K562 (cell line): ENCODE data around the gene U2AF1L4. TPM values are rescaled to one million over a fixed set of nuclear protein-coding genes. Genes with fewer than 3 reads are reported as not detected.

Experiments used
- ATAC-seq: fragments of 200-7000 bp; cut with Tn5 transposase; 3 replicates; pipeline ENCODE4 v1.9.1; 2020; ENCODE audit warnings: moderate library complexity
- BruUV-seq: library from RNA; stranded (reverse); fragments of 400-500 nt; replicated peaks from 2 replicates; lab custom pipeline; 2021; lab: Mats Ljungman, UMichigan
- CTCF ChIA-PET: fragments of 300-600 bp; formaldehyde crosslinking; extraction: SDS; loops from one replicate; lab custom pipeline; 2021; ENCODE audit warnings: low intra/inter-chr PET ratio; lab: Yijun Ruan, JAX
- POLR2A ChIA-PET: fragments of 300-600, 350-650 bp; sonication (Branson Sonifier 250); formaldehyde crosslinking; extraction: SDS; loops from one replicate; lab custom pipeline; 2021; ENCODE audit warnings: antibody characterized with exemption, inconsistent platforms; lab: Yijun Ruan, JAX
- DNase-seq, 4 experiments: peaks; one replicate each; pipeline versions ENCODE4 v3.0.0 to v3.0.0-alpha.2; 2011 to 2018; ENCODE audit warnings: low spot score in 3 of 4, mixed read lengths in 3 of 4; ENCODE audit errors: extremely low read depth in 1 of 4
- FAIRE-seq: peaks from 2 replicates; lab custom pipeline; 2011; peaks lifted over from hg19 to GRCh38; lab: Jason Lieb, UNC
- H2AFZ ChIP-seq: 2 replicates; pipeline ENCODE4 v1.6.0; 2011; ENCODE audit warnings: low read depth, low read length, control low read depth, inconsistent platforms
- H3K27ac ChIP-seq: fragments of 200-600 bp; 3 replicates; pipeline ENCODE4 v1.8.0; 2011; ENCODE audit warnings: low read depth, mild to moderate bottlenecking, control low read depth, inconsistent platforms, low read length, moderate library complexity, mixed read lengths; ENCODE audit errors: extremely low read depth
- H3K27me3 ChIP-seq, 2 experiments: fragments of 300-600 bp in 1 of 2; 2 replicates in 1 of 2; 3 replicates in 1 of 2; pipeline versions ENCODE4 v1.6.0 to v1.8.0; 2011; ENCODE audit warnings: inconsistent platforms in 2 of 2, low read length in 2 of 2, mild to moderate bottlenecking in 1 of 2, mixed read lengths in 1 of 2, moderate library complexity in 1 of 2; ENCODE audit not compliant: control insufficient read depth in 2 of 2, insufficient read depth in 2 of 2
- H3K36me3 ChIP-seq: fragments of 300-600 bp; 3 replicates; pipeline ENCODE4 v1.8.0; 2011; ENCODE audit warnings: mild to moderate bottlenecking, low read length, inconsistent platforms; ENCODE audit not compliant: control insufficient read depth, insufficient read depth
- H3K4me1 ChIP-seq, 2 experiments: fragments of 200-600 bp in 1 of 2; replicated peaks in 1 of 2; 2 replicates in 1 of 2; 3 replicates in 1 of 2; pipeline versions ENCODE4 v1.5.1 to v1.8.0; 2011; ENCODE audit warnings: inconsistent platforms in 2 of 2, low read length in 2 of 2, mild to moderate bottlenecking in 1 of 2, mixed read lengths in 1 of 2, moderate library complexity in 1 of 2; ENCODE audit not compliant: control insufficient read depth in 2 of 2, insufficient read depth in 2 of 2
- H3K4me2 ChIP-seq: 2 replicates; pipeline ENCODE4 v1.6.1; 2011; ENCODE audit warnings: low read length, control low read depth, inconsistent platforms, mixed read lengths; ENCODE audit not compliant: insufficient read depth
- H3K4me3 ChIP-seq: fragments of 200-600 bp; sonication (generic), shearing (Covaris generic); 2 replicates; pipeline ENCODE4 v1.5.1; 2016; ENCODE audit warnings: control low read depth, inconsistent platforms
- H3K79me2 ChIP-seq: fragments of 200-600 bp; 3 replicates; pipeline ENCODE4 v1.8.0; 2011; ENCODE audit warnings: low read length, inconsistent platforms; ENCODE audit not compliant: control insufficient read depth, insufficient read depth
- H3K9ac ChIP-seq, 2 experiments: 2 replicates each; pipeline versions ENCODE4 v1.6.0 to v1.6.1; 2011; ENCODE audit warnings: low read depth in 2 of 2, low read length in 2 of 2, control low read depth in 1 of 2, inconsistent platforms in 1 of 2, mild to moderate bottlenecking in 1 of 2, mixed read lengths in 1 of 2; ENCODE audit not compliant: insufficient read depth in 1 of 2
- H3K9me1 ChIP-seq: one replicate; pipeline ENCODE4 v1.6.0; 2011; ENCODE audit warnings: inconsistent platforms, mild to moderate bottlenecking, low read length, moderate library complexity; ENCODE audit not compliant: control insufficient read depth, insufficient read depth
- H3K9me3 ChIP-seq: replicated peaks from 2 replicates; pipeline ENCODE4 v1.5.1; 2011; ENCODE audit warnings: low read depth, low read length, inconsistent platforms; ENCODE audit not compliant: control insufficient read depth, insufficient read depth
- H4K20me1 ChIP-seq: replicated peaks from 2 replicates; pipeline ENCODE4 v1.6.1; 2011; ENCODE audit warnings: low read length, inconsistent platforms, mixed read lengths; ENCODE audit not compliant: control insufficient read depth, insufficient read depth
- EGR1 ChIP-seq: fragments of 450-650 bp; conservative IDR thresholded peaks from 2 replicates; pipeline ENCODE4 v1.6.1; 2017; ENCODE audit warnings: mild to moderate bottlenecking
- HES1 ChIP-seq: fragments of 450-650 bp; IDR thresholded peaks from 2 replicates; pipeline ENCODE4 v1.6.1; 2016; ENCODE audit warnings: low read depth, mild to moderate bottlenecking, moderate library complexity
- ZNF165 ChIP-seq: fragments of 250-450 bp; sonication (Bioruptor Pico); IDR thresholded peaks from 2 replicates; pipeline ENCODE4 v1.4.0; 2020; ENCODE audit warnings: borderline replicate concordance
- WGBS: fragments of 100-300 bp; shearing (Covaris generic); methylation state at CpG from one replicate; pipeline ENCODE4 v1.1.6; 2016; ENCODE audit warnings: low coverage, mixed read lengths; ENCODE audit not compliant: insufficient coverage; ENCODE audit errors: missing lambda C conversion rate; 5-methylcytosine and 5-hydroxymethylcytosine counted together
- in situ Hi-C: fragments of 300-500 bp; cut with MboI; formaldehyde crosslinking; loops from 4 replicates; pipeline ENCODE4 v1.15.0; 2018; ENCODE audit warnings: inconsistent platforms, mixed read lengths
- intact Hi-C: fragments of 100-400 bp; cut with micrococcal nuclease; formaldehyde crosslinking; loops from 2 replicates; pipeline ENCODE4 v1.14.2; 2022
- polyA plus RNA-seq, 8 experiments: library from polyadenylated mRNA; depleted of rRNA in 4 of 8; stranded (reverse) in 5 of 8; unstranded in 3 of 8; fragments of >200 nt; fragmentation: Nextera tagmentation in 2 of 8; fragmentation: Illumina TruSeq in 1 of 8; extraction: Ambion mirVana in 2 of 8; extraction: Trizol in 1 of 8; gene quantifications; 2 replicates each; pipeline versions ENCODE4 v1.2.1 to v1.2.3, GENCODE V29; 2011 to 2014; ENCODE audit warnings: inconsistent platforms in 1 of 8, missing spikeins in 1 of 8
- total RNA-seq, 7 experiments: library from RNA; depleted of rRNA in 6 of 7; stranded (reverse); fragments of >200 nt in 6 of 7; fragmentation: Illumina TruSeq in 2 of 7; extraction: Trizol in 2 of 7; gene quantifications; 2 replicates each; pipeline versions ENCODE4 v1.2.1 to v1.2.3, GENCODE V29; 2011 to 2021; ENCODE audit warnings: low replicate concordance in 1 of 7

Gene U2AF1L4
- total and polyA plus RNA-seq, 9 of the 15 experiments (the other 6 are each of a cell fraction or from before 2014, with no cell fraction given), result 8.4 to 19.5 (median 12.6) TPM

- CTCF ChIA-PET, result no interaction called here
- POLR2A ChIA-PET, result interaction anchor here (1.7 to 2.9 kb wide), 3 partner anchors 9 to 12 kb away, joined by 7 to 18 read pairs (median 12); partner anchors contain the start of gene KMT2B
- BruUV-seq, result TSS peak; percentile 40
- in situ Hi-C loops, result no loop called here
- Histone ChIP-seq H3K4me3 (no peak overlapping the region), H3K9me1 (no peaks in the 10 kb centered on the region), H3K9me3 (no peaks in the 10 kb centered on the region), H2AFZ (no peak overlapping the region), H3K4me1 (peaks cover 0 to 10% of the 10 kb centered on the region in 2 experiments; a peak in 1 of 5 replicates), H3K27me3 (no peaks in the 10 kb centered on the region), H3K9ac (no peak overlapping the region), H3K4me2 (no peak overlapping the region), H3K36me3 (peaks cover 96% of the 10 kb centered on the region; the same call in 2 of the 3 replicates), H4K20me1 (0 out of 2 replicates have a peak, but pooled peaks cover 2% of the 10 kb centered on the region), H3K79me2 (no peaks in the 10 kb centered on the region), H3K27ac (no peak overlapping the region)
- ATAC-seq, result no peak
- intact Hi-C loops, result no loop called here
- 91% methylated on average over 19 of the region's 19 CpGs for WGBS
- TF ChIP-seq ZNF165 (CRISPR knock-in tag) (no peak), HES1 (no peak), EGR1 (no peak)
- no peak for FAIRE-seq
- no peak for DNase-seq
These were observed 17.1 kb downstream of the U2AF1L4 start for GRCh38 chr19:35727956-35728706.
